C4-2B (cell line): ENCODE results near the gene RBBP8.

Experiments used
- CTCF ChIP-seq: fragments of 450-650 bp; conservative IDR thresholded peaks from 2 replicates; pipeline ENCODE4 v1.5.1; 2017; ENCODE audit warnings: mild to moderate bottlenecking
- ZFX ChIP-seq: fragments of 450-650 bp; IDR thresholded peaks from 2 replicates; pipeline ENCODE4 v1.6.1; 2017

GRCh38 chr18:23065234-23065806 lies 132.2 kb downstream of the RBBP8 start:
- TF ChIP-seq CTCF: no peak
- no peak for TF ChIP-seq ZFX
